ENCODE measurements around the gene ALPG.
"Not testable (repeated sequence)": the region's sequence is repeated elsewhere in the genome, so short reads cannot be mapped to it uniquely, and the experiment has no call there.

The ALPG gene

GRCh38 chr2:232400256-232401015 is 6.2 kb upstream of the ALPG start:
- Histone ChIP-seq H3K36me3 (ENCODE audit: control insufficient read depth, insufficient read depth, low read length) (no peaks in the 10 kb centered on the region), H3K27ac (ENCODE audit: insufficient read depth, low read depth, low read length, poor library complexity, severe bottlenecking) (no peak overlapping the region), H3K27me3 (ENCODE audit: control insufficient read depth, insufficient read depth, low read length, poor library complexity, severe bottlenecking) (no peaks in the 10 kb centered on the region), H3K9me3 (ENCODE audit: control insufficient read depth, low read length) (no peaks in the 10 kb centered on the region), H3K4me3 (ENCODE audit: insufficient read depth, low read depth, low read length) (no peak overlapping the region), H3K4me1 (ENCODE audit: control insufficient read depth, insufficient read depth, low read length) (no peaks in the 10 kb centered on the region)
- 91% methylated on average over 9 of the region's 9 CpGs for WGBS, 2 experiments

- 94 to 95% methylated on average over 3 of the region's 3 CpGs for WGBS, 2 experiments
- H3K9me3 ChIP-seq (ENCODE audit: control insufficient read depth, low read length): no peaks in the 10 kb centered on the region
- no peaks in the 10 kb centered on the region for H3K4me1 ChIP-seq (ENCODE audit: control insufficient read depth, insufficient read depth, low read length)
- H3K27ac ChIP-seq (ENCODE audit: insufficient read depth, low read depth, low read length, poor library complexity, severe bottlenecking): no peak overlapping the region
- H3K4me3 ChIP-seq (ENCODE audit: insufficient read depth, low read depth, low read length): no peak overlapping the region
- no peaks in the 10 kb centered on the region for H3K36me3 ChIP-seq (ENCODE audit: control insufficient read depth, insufficient read depth, low read length)
- H3K27me3 ChIP-seq (ENCODE audit: control insufficient read depth, insufficient read depth, low read length, poor library complexity, severe bottlenecking): no peaks in the 10 kb centered on the region
Measured at GRCh38 chr2:232402518-232402917, 4.1 kb upstream of the ALPG start.

DNA sequence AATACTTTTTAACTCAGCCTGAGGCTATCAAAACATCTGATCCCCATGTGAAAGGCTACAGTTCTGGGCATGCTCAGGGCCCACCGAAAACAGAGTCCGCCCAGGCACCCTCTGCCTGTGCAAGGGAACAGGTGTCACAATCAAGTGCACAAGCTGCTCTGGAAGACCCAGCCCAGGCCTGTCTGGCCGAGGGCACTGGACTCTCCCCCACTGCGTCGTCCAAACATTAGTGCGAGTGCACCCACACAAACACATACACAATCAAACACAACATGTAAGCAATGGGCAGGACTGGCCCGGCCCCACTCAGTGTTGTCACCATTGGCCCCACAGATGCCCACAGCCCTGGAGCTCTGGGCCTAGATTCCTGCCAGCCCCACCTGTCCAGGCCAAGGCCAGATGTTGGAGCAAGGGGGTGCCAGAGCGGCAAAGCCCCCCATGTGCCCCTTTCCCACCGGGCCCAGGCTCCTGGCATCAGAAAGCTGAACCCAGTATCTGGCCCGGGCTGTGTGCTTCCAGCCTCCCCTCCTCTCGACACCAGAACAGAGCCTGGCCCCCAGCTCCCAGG is 617 bp upstream of the ALPG start:
- Histone ChIP-seq H3K9me3 (ENCODE audit: control insufficient read depth, low read length) (no peaks in the 10 kb centered on the region), H3K27me3 (ENCODE audit: control insufficient read depth, insufficient read depth, low read length, poor library complexity, severe bottlenecking) (no peaks in the 10 kb centered on the region), H3K36me3 (ENCODE audit: control insufficient read depth, insufficient read depth, low read length) (no peaks in the 10 kb centered on the region), H3K4me1 (ENCODE audit: control insufficient read depth, insufficient read depth, low read length) (no peaks in the 10 kb centered on the region), H3K4me3 (ENCODE audit: insufficient read depth, low read depth, low read length) (no peak overlapping the region), H3K27ac (ENCODE audit: insufficient read depth, low read depth, low read length, poor library complexity, severe bottlenecking) (no peak overlapping the region)
- WGBS, 2 experiments: 87 to 93% methylated on average over 11 of the region's 11 CpGs

GRCh38 chr2:232407428-232408150 is 945 bp downstream of the ALPG start:
- H3K27ac ChIP-seq (ENCODE audit: insufficient read depth, low read depth, low read length, poor library complexity, severe bottlenecking); H3K27me3 ChIP-seq (ENCODE audit: control insufficient read depth, insufficient read depth, low read length, poor library complexity, severe bottlenecking); H3K4me3 ChIP-seq (ENCODE audit: insufficient read depth, low read depth, low read length); H3K4me1 ChIP-seq (ENCODE audit: control insufficient read depth, insufficient read depth, low read length); H3K9me3 ChIP-seq (ENCODE audit: control insufficient read depth, low read length); H3K36me3 ChIP-seq (ENCODE audit: control insufficient read depth, insufficient read depth, low read length): not testable (repeated sequence)
- 95% methylated on average over 28 of the region's 30 CpGs for WGBS, 2 experiments

DNA sequence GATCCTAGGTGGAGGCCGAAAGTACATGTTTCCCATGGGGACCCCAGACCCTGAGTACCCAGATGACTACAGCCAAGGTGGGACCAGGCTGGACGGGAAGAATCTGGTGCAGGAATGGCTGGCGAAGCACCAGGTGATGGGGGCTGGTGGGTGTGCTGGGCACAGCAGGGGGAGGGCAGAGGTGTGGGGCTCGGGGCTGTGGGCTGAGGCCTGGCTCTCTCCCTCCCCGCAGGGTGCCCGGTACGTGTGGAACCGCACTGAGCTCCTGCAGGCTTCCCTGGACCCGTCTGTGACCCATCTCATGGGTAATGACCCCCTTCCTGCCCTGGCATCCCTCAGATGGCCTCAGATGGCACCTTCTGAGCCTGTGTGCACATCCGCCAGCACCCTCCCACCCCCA is 1.6 kb downstream of the ALPG start:
- H3K4me1 ChIP-seq (ENCODE audit: control insufficient read depth, insufficient read depth, low read length); H3K4me3 ChIP-seq (ENCODE audit: insufficient read depth, low read depth, low read length); H3K36me3 ChIP-seq (ENCODE audit: control insufficient read depth, insufficient read depth, low read length); H3K9me3 ChIP-seq (ENCODE audit: control insufficient read depth, low read length); H3K27me3 ChIP-seq (ENCODE audit: control insufficient read depth, insufficient read depth, low read length, poor library complexity, severe bottlenecking); H3K27ac ChIP-seq (ENCODE audit: insufficient read depth, low read depth, low read length, poor library complexity, severe bottlenecking): not testable (repeated sequence)
- 94% methylated on average over 9 to 10 of the region's 10 CpGs for WGBS, 2 experiments

DNA sequence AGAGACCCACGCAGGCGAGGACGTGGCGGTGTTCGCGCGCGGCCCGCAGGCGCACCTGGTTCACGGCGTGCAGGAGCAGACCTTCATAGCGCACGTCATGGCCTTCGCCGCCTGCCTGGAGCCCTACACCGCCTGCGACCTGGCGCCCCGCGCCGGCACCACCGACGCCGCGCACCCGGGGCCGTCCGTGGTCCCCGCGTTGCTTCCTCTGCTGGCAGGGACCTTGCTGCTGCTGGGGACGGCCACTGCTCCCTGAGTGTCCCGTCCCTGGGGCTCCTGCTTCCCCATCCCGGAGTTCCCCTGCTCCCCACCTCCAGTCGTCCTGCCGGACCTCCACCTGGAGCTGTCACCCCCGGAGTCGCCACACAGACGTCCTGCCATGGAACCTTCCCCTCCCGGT is 3.0 kb downstream of the ALPG start:
- 92 to 95% methylated on average over 40 of the region's 40 CpGs for WGBS, 2 experiments
- not testable (repeated sequence) for H3K4me3 ChIP-seq (ENCODE audit: insufficient read depth, low read depth, low read length); H3K27ac ChIP-seq (ENCODE audit: insufficient read depth, low read depth, low read length, poor library complexity, severe bottlenecking); H3K4me1 ChIP-seq (ENCODE audit: control insufficient read depth, insufficient read depth, low read length); H3K9me3 ChIP-seq (ENCODE audit: control insufficient read depth, low read length); H3K36me3 ChIP-seq (ENCODE audit: control insufficient read depth, insufficient read depth, low read length); H3K27me3 ChIP-seq (ENCODE audit: control insufficient read depth, insufficient read depth, low read length, poor library complexity, severe bottlenecking)

DNA sequence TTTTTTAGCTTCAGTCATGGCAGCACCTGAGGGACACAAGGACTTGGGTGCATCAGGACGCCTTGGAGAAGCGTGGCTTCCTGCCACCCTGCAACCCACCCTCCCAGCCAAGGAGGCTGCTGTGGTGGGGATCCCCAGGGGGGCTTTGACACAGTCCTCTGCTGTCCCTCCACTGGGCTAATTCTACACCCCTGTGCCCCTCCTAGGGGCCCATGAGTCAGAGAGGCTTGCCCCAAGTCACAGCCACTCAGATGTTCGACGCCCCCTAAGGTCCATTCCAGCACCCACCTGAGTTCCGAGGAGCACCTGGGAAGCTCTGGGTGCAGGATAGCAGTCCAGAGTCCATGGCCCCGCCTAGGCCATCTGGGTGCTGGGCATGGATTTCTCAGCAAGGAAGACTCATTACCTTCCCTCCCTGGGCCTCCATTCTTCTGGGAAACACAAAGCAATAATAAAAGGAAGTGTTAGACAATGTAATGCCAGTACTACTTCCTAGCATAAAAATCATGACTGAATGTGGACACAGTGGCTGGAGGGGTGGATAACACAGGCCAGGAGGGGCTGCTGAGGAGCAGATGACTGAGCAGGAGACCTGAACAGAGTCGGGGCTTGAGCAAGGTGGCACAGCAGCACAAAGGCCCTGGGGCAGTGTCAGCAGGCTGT is 3.7 kb downstream of the ALPG start:
- WGBS, 2 experiments: 91 to 96% methylated on average over 7 of the region's 7 CpGs
- H3K27me3 ChIP-seq (ENCODE audit: control insufficient read depth, insufficient read depth, low read length, poor library complexity, severe bottlenecking): peaks cover 5% of the 10 kb centered on the region

DNA sequence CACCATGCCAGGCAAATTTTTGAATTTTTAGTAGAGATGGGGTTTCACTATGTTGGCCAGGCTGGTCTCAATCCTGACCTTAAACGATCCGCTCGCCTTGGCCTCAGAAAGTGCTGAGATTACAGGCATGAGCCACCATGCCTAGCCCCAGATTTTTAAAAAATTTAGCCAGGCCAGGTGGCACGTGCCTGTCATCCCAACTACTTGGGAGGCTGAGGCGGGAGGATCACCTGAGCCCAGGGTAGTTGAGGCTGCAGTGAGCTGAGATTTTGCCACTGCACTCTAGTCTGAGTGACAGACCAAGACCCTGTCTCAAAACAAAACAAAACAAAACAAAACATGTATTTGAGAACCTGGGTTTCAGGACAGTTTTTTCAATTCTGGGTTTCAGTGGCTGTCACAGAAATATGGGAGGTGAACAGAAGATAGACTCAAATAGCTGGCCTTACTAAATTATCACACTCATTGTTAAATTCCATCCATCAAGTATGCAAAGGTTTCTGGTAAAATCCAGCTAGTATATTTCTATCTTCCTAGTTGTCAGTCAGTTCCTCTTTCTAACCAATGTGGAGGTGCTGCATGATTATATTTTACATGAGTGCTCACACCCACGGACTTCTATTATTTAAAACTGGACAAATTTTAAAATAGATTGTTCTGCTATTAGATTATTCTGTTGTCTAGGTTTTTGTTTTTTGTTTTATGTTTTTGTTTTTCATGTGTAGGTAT is 5.4 kb downstream of the ALPG start:
- H3K4me1 ChIP-seq (ENCODE audit: control insufficient read depth, insufficient read depth, low read length): no peaks in the 10 kb centered on the region
- H3K27me3 ChIP-seq (ENCODE audit: control insufficient read depth, insufficient read depth, low read length, poor library complexity, severe bottlenecking): peaks cover 14% of the 10 kb centered on the region
- H3K27ac ChIP-seq (ENCODE audit: insufficient read depth, low read depth, low read length, poor library complexity, severe bottlenecking): no peak overlapping the region
- no peak overlapping the region for H3K4me3 ChIP-seq (ENCODE audit: insufficient read depth, low read depth, low read length)
- 94 to 95% methylated on average over 5 to 6 of the region's 6 CpGs for WGBS, 2 experiments
- H3K36me3 ChIP-seq (ENCODE audit: control insufficient read depth, insufficient read depth, low read length): no peaks in the 10 kb centered on the region
- no peaks in the 10 kb centered on the region for H3K9me3 ChIP-seq (ENCODE audit: control insufficient read depth, low read length)

More for the DNA sequence above, 3.7 kb downstream of the ALPG start:
- Histone ChIP-seq H3K36me3 (ENCODE audit: control insufficient read depth, insufficient read depth, low read length) (no peaks in the 10 kb centered on the region), H3K27ac (ENCODE audit: insufficient read depth, low read depth, low read length, poor library complexity, severe bottlenecking) (no peak overlapping the region), H3K4me3 (ENCODE audit: insufficient read depth, low read depth, low read length) (no peak overlapping the region), H3K4me1 (ENCODE audit: control insufficient read depth, insufficient read depth, low read length) (no peaks in the 10 kb centered on the region), H3K9me3 (ENCODE audit: control insufficient read depth, low read length) (no peaks in the 10 kb centered on the region)

DNA sequence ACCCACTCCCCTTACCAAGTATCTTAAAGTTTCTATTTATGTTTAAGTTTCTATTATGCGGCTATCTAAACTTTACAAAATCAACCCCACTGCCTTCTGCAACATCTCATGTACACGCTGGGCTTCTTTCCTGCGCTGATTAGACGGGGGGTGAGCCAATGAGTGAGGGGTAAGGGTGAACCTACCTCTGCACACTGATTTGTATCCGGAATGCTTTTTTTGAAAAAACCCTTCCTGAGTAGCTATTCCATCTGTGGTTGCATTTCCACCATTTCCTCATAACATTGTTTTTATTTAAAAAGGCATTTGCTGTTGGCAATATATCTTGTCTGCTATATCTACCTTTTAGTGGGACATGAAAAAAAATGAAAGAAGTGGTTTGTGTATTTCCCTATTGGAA is 6.3 kb downstream of the ALPG start:
- Histone ChIP-seq H3K27ac (ENCODE audit: insufficient read depth, low read depth, low read length, poor library complexity, severe bottlenecking) (no peak overlapping the region), H3K4me1 (ENCODE audit: control insufficient read depth, insufficient read depth, low read length) (no peaks in the 10 kb centered on the region), H3K9me3 (ENCODE audit: control insufficient read depth, low read length) (no peaks in the 10 kb centered on the region), H3K36me3 (ENCODE audit: control insufficient read depth, insufficient read depth, low read length) (no peaks in the 10 kb centered on the region), H3K27me3 (ENCODE audit: control insufficient read depth, insufficient read depth, low read length, poor library complexity, severe bottlenecking) (peaks cover 23% of the 10 kb centered on the region), H3K4me3 (ENCODE audit: insufficient read depth, low read depth, low read length) (no peak overlapping the region)
- WGBS, 2 experiments: 90 to 97% methylated on average over 4 of the region's 5 CpGs
